ENCODE data around the gene CASP2.

CASP2 gene

DNA sequence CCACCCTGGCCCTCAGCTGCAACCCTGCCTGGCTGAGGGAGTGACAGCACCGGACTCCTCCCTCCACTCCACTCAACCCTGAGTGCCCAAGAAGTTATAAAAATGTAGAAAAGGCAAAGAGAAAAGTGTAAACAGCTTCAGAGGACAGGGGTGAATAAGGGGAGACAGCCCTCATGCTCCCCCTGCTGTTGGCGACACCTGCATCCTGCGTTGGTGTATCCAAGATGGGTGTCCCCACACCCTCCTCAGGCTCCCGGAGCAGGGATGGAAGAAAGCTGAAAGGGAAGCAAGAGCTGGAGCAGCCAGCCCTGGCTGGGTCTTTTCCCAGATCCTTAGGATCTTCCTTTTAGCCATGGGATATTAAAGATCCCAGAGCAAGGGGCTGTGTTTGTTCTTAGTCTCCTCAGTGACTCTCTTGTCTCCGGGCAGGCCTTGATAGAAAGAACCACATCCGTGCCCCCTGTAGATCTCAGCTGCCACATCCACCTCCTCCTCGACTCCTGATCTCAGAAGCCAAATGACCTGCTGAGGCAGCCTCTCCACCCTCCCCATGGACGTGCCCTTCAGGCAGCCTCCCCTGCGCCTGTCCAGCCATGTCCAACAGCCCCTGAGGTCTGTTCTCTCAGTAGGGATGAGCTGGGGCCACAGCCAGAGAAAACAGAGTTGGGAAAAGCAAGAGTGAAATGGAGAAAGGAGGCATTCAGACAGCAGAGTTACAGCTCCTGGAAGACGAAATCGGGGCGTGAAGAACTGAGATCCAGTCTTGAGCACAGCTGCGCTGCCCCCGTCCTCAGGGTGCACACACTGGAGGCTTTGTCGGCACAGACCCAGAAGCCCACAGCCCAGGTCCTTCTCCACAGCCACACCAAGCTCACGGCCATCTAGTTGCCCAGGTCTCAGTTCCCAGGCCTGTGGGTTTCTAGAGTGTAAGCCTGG, 67.6 kb downstream of the CASP2 start:
- TF ChIP-seq, protein P1, sequence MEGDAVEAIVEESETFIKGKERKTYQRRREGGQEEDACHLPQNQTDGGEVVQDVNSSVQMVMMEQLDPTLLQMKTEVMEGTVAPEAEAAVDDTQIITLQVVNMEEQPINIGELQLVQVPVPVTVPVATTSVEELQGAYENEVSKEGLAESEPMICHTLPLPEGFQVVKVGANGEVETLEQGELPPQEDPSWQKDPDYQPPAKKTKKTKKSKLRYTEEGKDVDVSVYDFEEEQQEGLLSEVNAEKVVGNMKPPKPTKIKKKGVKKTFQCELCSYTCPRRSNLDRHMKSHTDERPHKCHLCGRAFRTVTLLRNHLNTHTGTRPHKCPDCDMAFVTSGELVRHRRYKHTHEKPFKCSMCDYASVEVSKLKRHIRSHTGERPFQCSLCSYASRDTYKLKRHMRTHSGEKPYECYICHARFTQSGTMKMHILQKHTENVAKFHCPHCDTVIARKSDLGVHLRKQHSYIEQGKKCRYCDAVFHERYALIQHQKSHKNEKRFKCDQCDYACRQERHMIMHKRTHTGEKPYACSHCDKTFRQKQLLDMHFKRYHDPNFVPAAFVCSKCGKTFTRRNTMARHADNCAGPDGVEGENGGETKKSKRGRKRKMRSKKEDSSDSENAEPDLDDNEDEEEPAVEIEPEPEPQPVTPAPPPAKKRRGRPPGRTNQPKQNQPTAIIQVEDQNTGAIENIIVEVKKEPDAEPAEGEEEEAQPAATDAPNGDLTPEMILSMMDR (IDR thresholded peaks at IDR 0.05; ENCODE audit: insufficient read depth, low read length), result no peak
- TF ChIP-seq GABPA (IDR thresholded peaks at IDR 0.05; ENCODE audit: low read depth) (no peak), SPI1 (IDR thresholded peaks at IDR 0.05; ENCODE audit: borderline replicate concordance, low read depth) (no peak), POLR2AphosphoS5 (IDR thresholded peaks at IDR 0.05; ENCODE audit: low read depth) (no peak)
- TF ChIP-seq, protein P2, sequence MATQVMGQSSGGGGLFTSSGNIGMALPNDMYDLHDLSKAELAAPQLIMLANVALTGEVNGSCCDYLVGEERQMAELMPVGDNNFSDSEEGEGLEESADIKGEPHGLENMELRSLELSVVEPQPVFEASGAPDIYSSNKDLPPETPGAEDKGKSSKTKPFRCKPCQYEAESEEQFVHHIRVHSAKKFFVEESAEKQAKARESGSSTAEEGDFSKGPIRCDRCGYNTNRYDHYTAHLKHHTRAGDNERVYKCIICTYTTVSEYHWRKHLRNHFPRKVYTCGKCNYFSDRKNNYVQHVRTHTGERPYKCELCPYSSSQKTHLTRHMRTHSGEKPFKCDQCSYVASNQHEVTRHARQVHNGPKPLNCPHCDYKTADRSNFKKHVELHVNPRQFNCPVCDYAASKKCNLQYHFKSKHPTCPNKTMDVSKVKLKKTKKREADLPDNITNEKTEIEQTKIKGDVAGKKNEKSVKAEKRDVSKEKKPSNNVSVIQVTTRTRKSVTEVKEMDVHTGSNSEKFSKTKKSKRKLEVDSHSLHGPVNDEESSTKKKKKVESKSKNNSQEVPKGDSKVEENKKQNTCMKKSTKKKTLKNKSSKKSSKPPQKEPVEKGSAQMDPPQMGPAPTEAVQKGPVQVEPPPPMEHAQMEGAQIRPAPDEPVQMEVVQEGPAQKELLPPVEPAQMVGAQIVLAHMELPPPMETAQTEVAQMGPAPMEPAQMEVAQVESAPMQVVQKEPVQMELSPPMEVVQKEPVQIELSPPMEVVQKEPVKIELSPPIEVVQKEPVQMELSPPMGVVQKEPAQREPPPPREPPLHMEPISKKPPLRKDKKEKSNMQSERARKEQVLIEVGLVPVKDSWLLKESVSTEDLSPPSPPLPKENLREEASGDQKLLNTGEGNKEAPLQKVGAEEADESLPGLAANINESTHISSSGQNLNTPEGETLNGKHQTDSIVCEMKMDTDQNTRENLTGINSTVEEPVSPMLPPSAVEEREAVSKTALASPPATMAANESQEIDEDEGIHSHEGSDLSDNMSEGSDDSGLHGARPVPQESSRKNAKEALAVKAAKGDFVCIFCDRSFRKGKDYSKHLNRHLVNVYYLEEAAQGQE (IDR thresholded peaks at IDR 0.05; ENCODE audit: insufficient replicate concordance, low read depth), result no peak
- Histone ChIP-seq H3K27me3 (ENCODE audit: insufficient read depth, poor library complexity, severe bottlenecking) (peaks cover 8% of the 10 kb centered on the region), H3K27ac (replicated peaks) (no peak overlapping the region), H3K4me3 (replicated peaks; ENCODE audit: insufficient read depth, low read length) (no peak overlapping the region)
- no peak for DNase-seq (ENCODE audit: low read depth in 1 of 2, low spot score in 1 of 2)

DNA sequence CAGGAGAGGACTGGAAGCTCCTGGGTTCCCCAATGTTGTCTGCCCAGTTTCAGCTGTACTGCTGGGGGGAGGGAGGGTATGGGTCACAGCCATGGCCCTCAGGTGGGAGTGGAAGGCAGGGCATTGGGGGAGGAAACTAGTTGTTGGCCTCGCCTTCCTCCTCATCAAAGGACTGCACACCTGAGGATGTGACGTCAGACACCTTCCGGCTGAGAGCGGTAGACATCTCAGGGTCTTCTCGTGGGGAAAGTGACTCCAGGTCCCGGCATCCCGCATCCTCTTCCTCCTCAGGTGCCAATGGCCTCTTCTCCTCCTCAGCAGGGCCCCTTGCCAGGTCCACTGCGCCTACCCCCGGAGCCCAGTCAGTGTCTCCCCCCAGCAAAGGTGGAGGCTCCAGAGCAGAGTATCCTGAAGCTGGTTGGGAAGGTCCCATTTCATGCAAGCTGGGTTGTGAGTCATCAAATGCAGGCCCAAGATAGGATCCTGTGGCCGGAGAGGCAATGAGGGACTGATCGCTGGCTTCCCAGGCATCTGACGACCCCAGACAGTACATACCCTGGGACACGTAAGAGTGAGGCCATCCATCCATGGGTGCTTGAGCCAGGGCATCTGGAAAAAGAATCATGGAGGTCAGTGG, 68.4 kb downstream of the CASP2 start:
- no peak overlapping the region for H3K4me3 ChIP-seq (replicated peaks; ENCODE audit: insufficient read depth, low read length)
- peaks cover 15% of the 10 kb centered on the region for H3K27me3 ChIP-seq (ENCODE audit: insufficient read depth, poor library complexity, severe bottlenecking)
- DNase-seq (ENCODE audit: low read depth in 1 of 2, low spot score in 1 of 2), result no peak
- TF ChIP-seq POLR2AphosphoS5 (IDR thresholded peaks at IDR 0.05; ENCODE audit: low read depth), result no peak
- TF ChIP-seq, protein P2 (IDR thresholded peaks at IDR 0.05; ENCODE audit: insufficient replicate concordance, low read depth), result no peak
- TF ChIP-seq GABPA (IDR thresholded peaks at IDR 0.05; ENCODE audit: low read depth), result no peak
- TF ChIP-seq SPI1 (IDR thresholded peaks at IDR 0.05; ENCODE audit: borderline replicate concordance, low read depth), result no peak
- TF ChIP-seq, protein P1 (IDR thresholded peaks at IDR 0.05; ENCODE audit: insufficient read depth, low read length), result no peak
- H3K27ac ChIP-seq (replicated peaks), result no peak overlapping the region

All from HL-60 (cell line).